Epithelial cell of proximal tubule (primary cell): ENCODE measurements around the gene DMC1. TPM values are rescaled to one million over a fixed set of nuclear protein-coding genes. Genes with fewer than 3 reads are reported as not detected.
"Not testable (repeated sequence)": the region's sequence is repeated elsewhere in the genome, so short reads cannot be mapped to it uniquely, and the experiment has no call there.

Experiments
- DNase-seq: peaks from one replicate; pipeline ENCODE4 v3.0.0-alpha.2; 2011; ENCODE audit warnings: low read depth
- H3K4me3 ChIP-seq: 2 replicates; pipeline ENCODE4 v1.5.1; 2011; ENCODE audit warnings: low read depth, mild to moderate bottlenecking, low read length
- CTCF ChIP-seq: conservative IDR thresholded peaks from 2 replicates; pipeline ENCODE4 v1.5.1; 2012; ENCODE audit warnings: low read depth, mild to moderate bottlenecking, low read length
- total RNA-seq: library from RNA; depleted of rRNA; stranded (reverse); fragments of >200 nt; gene quantifications from 2 replicates; pipeline ENCODE4 v1.2.3, GENCODE V29; 2015

DMC1 gene
- 4.4 and 6.3 TPM in 2 replicates for total RNA-seq

GRCh38 chr22:38569972-38570778 is at the start of gene DMC1:
Gene DMC1 (minus strand): TSS chr22:38570183. CDS start chr22:38568256, 1,927 bp downstream.
- TF ChIP-seq CTCF, result no peak
- no peak for DNase-seq

GRCh38 chr22:38618682-38619081 is 48.7 kb upstream of the DMC1 start:
- no peak for TF ChIP-seq CTCF
- H3K4me3 ChIP-seq, result no peak overlapping the region
- DNase-seq, result no peak

More at GRCh38 chr22:38569972-38570778, at the start of gene DMC1:
- H3K4me3 ChIP-seq, result peak within 1 kb of the TSS; percentile 65

- TF ChIP-seq CTCF, result no peak
- H3K4me3 ChIP-seq, result no peak overlapping the region
- DNase-seq, result no peak
These were observed 48.3 kb upstream of the DMC1 start for GRCh38 chr22:38618258-38618657.

- H3K4me3 ChIP-seq, DNase-seq: not testable (repeated sequence)
These were observed 45.1 kb upstream of the DMC1 start for GRCh38 chr22:38615064-38615405.

GRCh38 chr22:38614332-38615063 is 44.5 kb upstream of the DMC1 start:
- TF ChIP-seq CTCF, result no peak
- H3K4me3 ChIP-seq, result no peak overlapping the region
- no peak for DNase-seq

- no peak overlapping the region for H3K4me3 ChIP-seq
- no peak for DNase-seq
- TF ChIP-seq CTCF, result no peak
These were observed 43.6 kb upstream of the DMC1 start for GRCh38 chr22:38613588-38613987.

GRCh38 chr22:38612217-38613006 is 42.4 kb upstream of the DMC1 start:
- no peak overlapping the region for H3K4me3 ChIP-seq
- no peak for TF ChIP-seq CTCF
- no peak for DNase-seq
